DND-41 (cell line): ENCODE data around the gene BPIFB2.

Source experiments
- ATAC-seq: fragments of 200-7000 bp; cut with Tn5 transposase; 3 replicates; pipeline ENCODE4 v1.9.1; 2021; ENCODE audit warnings: low read depth; ENCODE audit not compliant: insufficient read depth
- DNase-seq: peaks from one replicate; pipeline ENCODE4 v3.0.0-alpha.2; 2020
- H2AFZ ChIP-seq: 2 replicates; pipeline ENCODE4 v1.6.0; 2012; ENCODE audit warnings: low read depth, low read length
- H3K27ac ChIP-seq: 2 replicates; pipeline ENCODE4 v1.5.1; 2012; ENCODE audit warnings: low read length, inconsistent platforms
- H3K27me3 ChIP-seq: fragments of 200-600 bp; sonication (generic); 2 replicates; pipeline ENCODE4 v1.6.0; 2012; ENCODE audit warnings: low read length, mild to moderate bottlenecking, inconsistent platforms; ENCODE audit not compliant: insufficient read depth, poor library complexity
- H3K36me3 ChIP-seq: 2 replicates; pipeline ENCODE4 v1.5.1; 2012; ENCODE audit warnings: low read length, inconsistent platforms; ENCODE audit not compliant: insufficient read depth
- H3K4me1 ChIP-seq: 2 replicates; pipeline ENCODE4 v1.5.1; 2012; ENCODE audit warnings: mild to moderate bottlenecking, low read length; ENCODE audit not compliant: insufficient read depth
- H3K4me2 ChIP-seq: 2 replicates; pipeline ENCODE4 v1.6.0; 2012; ENCODE audit warnings: mild to moderate bottlenecking, moderate library complexity, low read length, inconsistent platforms; ENCODE audit not compliant: insufficient read depth
- H3K4me3 ChIP-seq, 2 experiments: fragments of 200-600 bp in 1 of 2; shearing (Covaris generic) in 1 of 2; 2 replicates each; pipeline ENCODE4 v1.5.1; 2012 to 2016; ENCODE audit warnings: inconsistent platforms in 2 of 2, low read length in 2 of 2, mild to moderate bottlenecking in 2 of 2, low read depth in 1 of 2, moderate library complexity in 1 of 2
- H3K79me2 ChIP-seq: 2 replicates; pipeline ENCODE4 v1.6.0; 2012; ENCODE audit warnings: low read length, inconsistent platforms; ENCODE audit not compliant: insufficient read depth
- H3K9ac ChIP-seq: 2 replicates; pipeline ENCODE4 v1.6.0; 2012; ENCODE audit warnings: low read depth, mild to moderate bottlenecking, inconsistent platforms, low read length, moderate library complexity
- H3K9me3 ChIP-seq: 2 replicates; pipeline ENCODE4 v1.5.1; 2012; ENCODE audit warnings: low read length, moderate library complexity, mild to moderate bottlenecking, inconsistent platforms; ENCODE audit not compliant: insufficient read depth, severe bottlenecking
- H4K20me1 ChIP-seq: 2 replicates; pipeline ENCODE4 v1.6.0; 2012; ENCODE audit warnings: low read length; ENCODE audit not compliant: insufficient read depth
- EZH2 ChIP-seq: IDR thresholded peaks from 3 replicates; pipeline ENCODE4 v1.6.1; 2012; ENCODE audit warnings: borderline replicate concordance, low read depth, mild to moderate bottlenecking, moderate library complexity, low read length, inconsistent platforms; ENCODE audit not compliant: severe bottlenecking
- TF ChIP-seq, protein P1 (sequence below): IDR thresholded peaks from 2 replicates; pipeline ENCODE4 v1.5.1; 2012; ENCODE audit warnings: borderline replicate concordance, low read length, moderate library complexity, mild to moderate bottlenecking; ENCODE audit not compliant: poor library complexity, severe bottlenecking; ENCODE audit errors: extremely low read depth

The BPIFB2 gene

DNA sequence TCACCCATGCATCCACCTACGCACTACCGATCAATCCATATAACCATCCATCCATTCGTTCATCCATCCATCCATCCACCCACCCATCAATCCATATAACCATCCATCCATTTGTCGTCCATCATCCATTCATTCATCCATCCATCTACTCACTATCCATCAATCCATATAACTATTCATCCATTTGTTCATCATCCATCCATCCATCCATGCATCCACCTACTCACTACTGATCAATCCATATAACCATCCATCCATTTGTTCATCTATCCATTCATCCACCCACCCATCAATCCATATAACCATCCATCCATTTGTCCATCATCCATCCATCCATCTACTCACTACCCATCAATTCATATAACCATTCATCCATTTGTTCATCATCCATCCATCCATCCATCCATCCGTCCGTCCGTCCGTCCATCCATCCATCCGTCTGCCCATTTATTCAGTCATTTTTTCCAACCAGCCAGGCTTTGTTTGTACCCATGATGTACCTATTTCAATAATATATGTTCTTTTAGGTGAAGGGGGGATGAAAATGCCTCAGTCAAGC is 17.9 kb downstream of the BPIFB2 start:
- Histone ChIP-seq H3K27me3 (no peaks in the 10 kb centered on the region), H3K9me3 (no peaks in the 10 kb centered on the region), H3K4me3 (no peak overlapping the region), H3K4me1 (no peaks in the 10 kb centered on the region), H3K9ac (no peak overlapping the region), H3K4me2 (no peak overlapping the region), H2AFZ (no peak overlapping the region), H3K36me3 (no peaks in the 10 kb centered on the region), H4K20me1 (no peaks in the 10 kb centered on the region), H3K79me2 (no peaks in the 10 kb centered on the region), H3K27ac (no peak overlapping the region)
- DNase-seq, result no peak
- TF ChIP-seq EZH2, result no peak
- TF ChIP-seq, protein P1, sequence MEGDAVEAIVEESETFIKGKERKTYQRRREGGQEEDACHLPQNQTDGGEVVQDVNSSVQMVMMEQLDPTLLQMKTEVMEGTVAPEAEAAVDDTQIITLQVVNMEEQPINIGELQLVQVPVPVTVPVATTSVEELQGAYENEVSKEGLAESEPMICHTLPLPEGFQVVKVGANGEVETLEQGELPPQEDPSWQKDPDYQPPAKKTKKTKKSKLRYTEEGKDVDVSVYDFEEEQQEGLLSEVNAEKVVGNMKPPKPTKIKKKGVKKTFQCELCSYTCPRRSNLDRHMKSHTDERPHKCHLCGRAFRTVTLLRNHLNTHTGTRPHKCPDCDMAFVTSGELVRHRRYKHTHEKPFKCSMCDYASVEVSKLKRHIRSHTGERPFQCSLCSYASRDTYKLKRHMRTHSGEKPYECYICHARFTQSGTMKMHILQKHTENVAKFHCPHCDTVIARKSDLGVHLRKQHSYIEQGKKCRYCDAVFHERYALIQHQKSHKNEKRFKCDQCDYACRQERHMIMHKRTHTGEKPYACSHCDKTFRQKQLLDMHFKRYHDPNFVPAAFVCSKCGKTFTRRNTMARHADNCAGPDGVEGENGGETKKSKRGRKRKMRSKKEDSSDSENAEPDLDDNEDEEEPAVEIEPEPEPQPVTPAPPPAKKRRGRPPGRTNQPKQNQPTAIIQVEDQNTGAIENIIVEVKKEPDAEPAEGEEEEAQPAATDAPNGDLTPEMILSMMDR, result no peak
- ATAC-seq, result no peak

DNA sequence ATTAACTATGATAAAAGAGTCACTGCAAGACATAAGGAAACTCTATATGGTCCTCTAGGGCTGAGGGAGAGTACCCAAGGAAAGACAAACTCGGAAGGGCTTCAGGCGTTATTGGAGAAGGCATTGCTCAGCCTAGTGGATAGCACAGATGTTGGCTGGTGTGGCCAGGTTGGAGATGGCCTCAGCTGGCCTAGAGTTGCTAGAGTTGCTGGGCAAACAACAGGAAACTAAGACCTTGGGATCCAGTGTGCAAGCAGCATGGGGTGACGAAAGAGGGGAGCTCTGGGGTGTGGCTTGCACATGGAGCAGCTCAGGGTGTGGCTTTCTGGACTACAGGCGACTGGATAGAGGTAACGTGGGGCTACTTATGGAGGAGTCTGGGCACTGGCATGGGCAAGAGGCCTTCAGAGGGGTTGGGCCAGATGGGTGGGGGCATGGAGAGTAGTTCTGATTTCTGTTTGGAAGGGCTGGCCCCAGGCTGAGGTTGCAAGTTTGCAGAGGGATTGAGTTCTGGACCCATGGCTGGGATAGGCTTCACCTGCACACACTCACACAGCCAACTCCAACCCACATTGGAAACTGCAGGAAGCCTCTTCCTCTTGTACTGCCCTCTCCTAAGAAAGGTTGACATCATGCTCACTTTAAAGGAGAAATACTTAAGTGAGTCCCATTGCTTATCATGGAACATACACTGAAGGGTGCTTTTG is 18.7 kb downstream of the BPIFB2 start:
- no peak overlapping the region for H3K27ac ChIP-seq

DNA sequence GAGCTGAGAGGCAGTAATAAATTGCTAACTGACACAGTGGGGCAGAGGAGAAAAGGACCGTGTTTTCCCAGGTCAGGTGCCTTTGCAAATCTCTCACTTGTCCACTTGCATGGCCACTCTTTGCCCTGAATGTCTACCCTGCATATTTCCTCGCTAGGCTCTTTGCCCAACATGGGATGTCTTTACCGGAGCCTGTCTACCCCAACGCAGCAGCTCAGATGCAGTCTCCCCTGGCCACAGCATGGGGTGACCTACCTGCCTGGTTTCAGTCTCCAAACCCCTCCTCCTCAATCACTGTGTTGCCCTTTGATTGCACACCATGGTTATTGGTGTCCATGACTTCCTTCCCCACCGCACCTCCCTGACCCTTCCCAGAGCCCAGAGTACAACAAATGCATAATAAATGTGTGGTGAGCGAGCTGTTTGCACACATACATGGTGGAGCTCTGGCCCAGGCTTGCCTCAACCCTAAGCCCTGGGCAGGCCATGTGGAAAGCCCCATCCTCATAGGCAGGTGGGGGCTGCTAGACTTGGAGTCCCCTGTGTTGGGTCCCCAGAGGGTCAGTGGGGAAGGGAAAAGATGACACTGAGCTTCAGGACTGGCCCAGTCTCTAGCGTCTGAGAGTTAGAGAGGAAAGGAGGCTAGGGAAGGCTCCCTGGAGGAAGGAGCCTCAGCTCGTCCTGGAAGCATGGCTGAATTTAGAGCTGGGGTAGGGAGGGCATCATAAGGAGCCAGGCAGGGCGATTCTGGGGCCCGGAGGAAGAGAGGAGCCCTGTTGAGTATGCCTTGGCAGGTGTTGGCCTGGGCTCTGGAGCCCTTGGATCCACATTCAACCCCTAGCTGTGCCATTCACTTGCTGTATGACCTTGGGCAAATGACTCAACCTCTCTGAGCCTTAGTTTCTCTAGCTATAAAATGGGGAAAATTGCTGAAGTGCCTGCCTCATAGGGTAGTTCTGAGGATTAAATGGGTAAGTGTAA is 19.6 kb downstream of the BPIFB2 start:
- ATAC-seq (no peak), DNase-seq (no peak)
- Histone ChIP-seq H3K4me3 (no peak overlapping the region), H3K4me2 (no peak overlapping the region), H3K36me3 (no peaks in the 10 kb centered on the region), H2AFZ (no peak overlapping the region), H3K9me3 (no peaks in the 10 kb centered on the region), H3K4me1 (no peaks in the 10 kb centered on the region), H3K27me3 (no peaks in the 10 kb centered on the region), H3K27ac (no peak overlapping the region), H4K20me1 (no peaks in the 10 kb centered on the region), H3K9ac (no peak overlapping the region), H3K79me2 (no peaks in the 10 kb centered on the region)
- TF ChIP-seq, protein P1, result no peak
- TF ChIP-seq EZH2, result no peak

More for the DNA sequence above, 18.7 kb downstream of the BPIFB2 start:
- TF ChIP-seq EZH2, result no peak
- TF ChIP-seq, protein P1, result no peak
- no peaks in the 10 kb centered on the region for H3K27me3 ChIP-seq
- H3K4me1 ChIP-seq, result no peaks in the 10 kb centered on the region
- H3K9ac ChIP-seq, result no peak overlapping the region
- H2AFZ ChIP-seq, result no peak overlapping the region
- no peaks in the 10 kb centered on the region for H3K9me3 ChIP-seq
- no peaks in the 10 kb centered on the region for H4K20me1 ChIP-seq
- H3K79me2 ChIP-seq, result no peaks in the 10 kb centered on the region
- no peak overlapping the region for H3K4me3 ChIP-seq
- ATAC-seq, result no peak
- no peak overlapping the region for H3K4me2 ChIP-seq
- no peak for DNase-seq
- no peaks in the 10 kb centered on the region for H3K36me3 ChIP-seq
